ENCODE results near the gene CPNE9. TPM values are rescaled to one million over a fixed set of nuclear protein-coding genes. Genes with fewer than 3 reads are reported as not detected.

The CPNE9 gene
- total and polyA plus RNA-seq, 2 of the 8 experiments (the other 6 are each of a cell fraction or from before 2014, with no cell fraction given): 4.8 to 6.0 TPM

GRCh38 chr3:9727041-9727595 lies 23.5 kb downstream of the CPNE9 start:
- no peak overlapping the region for H3K4ac ChIP-seq (replicated peaks; ENCODE audit: insufficient read length, low read depth, low read length)
- 0 out of 2 replicates have a peak overlapping the region, but pooled peaks have one; percentile 2 for H3K18ac ChIP-seq (ENCODE audit: extremely low read depth, low read length)
- peak overlapping the region; percentile 99 for H2AFZ ChIP-seq (ENCODE audit: low read length)
- H4K5ac ChIP-seq (ENCODE audit: insufficient read length, low read depth, low read length): peak overlapping the region; percentile 31
- H3K4me2 ChIP-seq (ENCODE audit: insufficient read depth in 1 of 2, low read depth in 2 of 2, low read length in 2 of 2): peak overlapping the region; percentile 20 to 88
- H3K27ac ChIP-seq (ENCODE audit: low read depth, low read length): 0 out of 2 replicates have a peak overlapping the region, but pooled peaks have one; percentile 38
- no peak overlapping the region for H2BK20ac ChIP-seq (ENCODE audit: low read length)
- no peaks in the 10 kb centered on the region for H3K9me3 ChIP-seq (ENCODE audit: insufficient read depth in 2 of 2, low read depth in 1 of 2, low read length in 1 of 2)
- ChIA-PET CTCF (ENCODE audit: partially characterized antibody) (interaction anchor here (0.5 to 8.6 kb wide), 56 partner anchors 10 to 592 kb away, joined by 3 to 109 read pairs (median 4); partner anchors contain the start of genes CPNE9 and OGG1), POLR2A (ENCODE audit: partially characterized antibody) (interaction anchor here (0.7 to 8.4 kb wide), 7 partner anchors 10 to 330 kb away, joined by 3 to 60 read pairs (median 3); partner anchors contain the start of genes ARPC4, OGG1 and SETD5)
- H3K79me1 ChIP-seq (ENCODE audit: low read depth, low read length): no peaks in the 10 kb centered on the region; the same call in 1 of the 2 replicates
- peaks cover 9% of the 10 kb centered on the region for H3K23me2 ChIP-seq (ENCODE audit: low read depth, low read length)
- H3K56ac ChIP-seq (replicated peaks; ENCODE audit: insufficient read length, low read depth, low read length): no peak overlapping the region
- H4K8ac ChIP-seq (ENCODE audit: extremely low read depth, insufficient read depth, low read length): no peak overlapping the region
- no peak overlapping the region for H2BK120ac ChIP-seq (replicated peaks; ENCODE audit: low read depth, low read length)
- FAIRE-seq (peak; percentile 48), DNase-seq (ENCODE audit: low read depth in 1 of 2, low spot score in 2 of 2) (peak; percentile 64 to 89)
- H3K36me3 ChIP-seq (ENCODE audit: control insufficient read depth in 2 of 4, insufficient read depth in 4 of 4, low read length in 3 of 4): no peaks in the 10 kb centered on the region
- H4K91ac ChIP-seq (replicated peaks; ENCODE audit: insufficient read length, low read length): no peak overlapping the region
- 1% methylated on average over 11 of the region's 11 CpGs; no CpG with 5 or more reads in 1 of the 2 experiments for WGBS, 2 experiments (ENCODE audit: extremely low coverage in 1 of 2, insufficient coverage in 1 of 2, insufficient read length in 1 of 2, insufficient replicate concordance in 2 of 2, low coverage in 1 of 2, low lambda C conversion rate in 2 of 2, missing lambda C conversion rate in 1 of 2)
- no peak overlapping the region for H2AK5ac ChIP-seq (ENCODE audit: low read depth, low read length)
- peak overlapping the region; percentile 21 to 52 (median 47); a peak in 7 of 8 replicates for H3K4me3 ChIP-seq (ENCODE audit: extremely low read depth in 1 of 4, insufficient read depth in 2 of 4, low read depth in 3 of 4, low read length in 4 of 4)
- H2BK12ac ChIP-seq (ENCODE audit: low read depth, low read length): 0 out of 2 replicates have a peak overlapping the region, but pooled peaks have one; percentile 1
- H3K4me1 ChIP-seq (replicated peaks in 1 of 4; ENCODE audit: control insufficient read depth in 3 of 4, insufficient read depth in 4 of 4, low read length in 3 of 4): no peaks in the 10 kb centered on the region; a peak in 3 of 7 replicates
- H3K14ac ChIP-seq (ENCODE audit: insufficient read length): no peak overlapping the region
- H3K9ac ChIP-seq (replicated peaks in 1 of 4; ENCODE audit: extremely low read depth in 1 of 4, low read depth in 3 of 4, low read length in 3 of 4): no peak overlapping the region
- no peak overlapping the region for H3K23ac ChIP-seq (ENCODE audit: insufficient read length)
- H3K79me2 ChIP-seq (ENCODE audit: control insufficient read depth in 1 of 2, insufficient read depth in 2 of 2, low read length in 2 of 2): peaks cover 1 to 3% of the 10 kb centered on the region in 2 experiments; a peak in 2 of 4 replicates
- no peak overlapping the region; the same call in 1 of the 2 replicates for H2BK5ac ChIP-seq (ENCODE audit: low read depth, low read length)
- H3K27me3 ChIP-seq (replicated peaks in 1 of 4; ENCODE audit: control insufficient read depth in 3 of 4, extremely low read depth in 1 of 4, insufficient read depth in 3 of 4, low read length in 3 of 4): no peaks in the 10 kb centered on the region
- no peaks in the 10 kb centered on the region for H4K20me1 ChIP-seq (replicated peaks in 1 of 2; ENCODE audit: control insufficient read depth in 1 of 2, insufficient read depth in 2 of 2, low read length in 2 of 2)
- H2BK15ac ChIP-seq (ENCODE audit: low read length): 0 out of 2 replicates have a peak overlapping the region, but pooled peaks have one; percentile 88
- TF ChIP-seq CTCF (IDR thresholded peaks at IDR 0.05; ENCODE audit: control extremely low read depth in 1 of 3, insufficient read depth in 1 of 3, low read depth in 1 of 3, low read length in 3 of 3) (peak; percentile 87 to 99 (median 94)), MAFK (IDR thresholded peaks at IDR 0.05; ENCODE audit: low read depth, low read length) (no peak), SIN3A (conservative IDR thresholded peaks at IDR 0.05 in 1 of 2, IDR thresholded peaks at IDR 0.05 in 1 of 2; ENCODE audit: low read depth in 1 of 2, low read length in 2 of 2) (peak in 1 of 2 experiments; percentile 80; a peak in 2 of 4 replicates), TAF1 (IDR thresholded peaks at IDR 0.05; ENCODE audit: low read depth, low read length) (no peak), JUND (IDR thresholded peaks at IDR 0.05; ENCODE audit: low read length) (no peak), ZNF274 (IDR thresholded peaks at IDR 0.05; ENCODE audit: borderline replicate concordance, extremely low read depth, low read length) (no peak), RFX5 (IDR thresholded peaks at IDR 0.05; ENCODE audit: borderline replicate concordance, low read depth, low read length) (no peak), GTF2F1 (IDR thresholded peaks at IDR 0.05; ENCODE audit: borderline replicate concordance, low read depth, low read length) (no peak), EZH2 (IDR thresholded peaks at IDR 0.05; ENCODE audit: low read depth, low read length, severe bottlenecking) (no peak)
